DMS 273 treated with DMSO at 0.1 percent for 48 hours (cell line): Measurements from ENCODE around the gene COL23A1.

Experiments used
- DNase-seq: peaks from one replicate; lab custom pipeline; 2025; lab: John Stamatoyannopoulos, UW

The COL23A1 gene

GRCh38 chr5:178357678-178358077 lies 232.5 kb downstream of the COL23A1 start:
- DNase-seq = no peak

- no peak for DNase-seq
Measured at GRCh38 chr5:178357121-178357521, 233.1 kb downstream of the COL23A1 start.

- no peak for DNase-seq
Measured at GRCh38 chr5:178356431-178356872, 233.7 kb downstream of the COL23A1 start.

- no peak for DNase-seq
Measured at GRCh38 chr5:178355671-178356070, 234.5 kb downstream of the COL23A1 start.

- no peak for DNase-seq
Measured at GRCh38 chr5:178353461-178353860, 236.7 kb downstream of the COL23A1 start.

- no peak for DNase-seq
Measured at GRCh38 chr5:178352035-178352349, 238.2 kb downstream of the COL23A1 start.

GRCh38 chr5:178351221-178352034 lies 238.8 kb downstream of the COL23A1 start:
- DNase-seq = no peak

GRCh38 chr5:178350361-178351220 lies 239.6 kb downstream of the COL23A1 start:
- DNase-seq = no peak

GRCh38 chr5:178349625-178350353 lies 240.4 kb downstream of the COL23A1 start:
- no peak for DNase-seq

- DNase-seq = no peak
Measured at GRCh38 chr5:178349075-178349511, 241.1 kb downstream of the COL23A1 start.

GRCh38 chr5:178348356-178349074 lies 241.7 kb downstream of the COL23A1 start:
- no peak for DNase-seq

- DNase-seq = no peak
Measured at GRCh38 chr5:178347956-178348355, 242.2 kb downstream of the COL23A1 start.

GRCh38 chr5:178346607-178347334 lies 243.4 kb downstream of the COL23A1 start:
- no peak for DNase-seq

- no peak for DNase-seq
Measured at GRCh38 chr5:178343306-178343705, 246.9 kb downstream of the COL23A1 start.

- no peak for DNase-seq
Measured at GRCh38 chr5:178341851-178342140, 248.4 kb downstream of the COL23A1 start.

GRCh38 chr5:178341091-178341850 lies 248.9 kb downstream of the COL23A1 start:
- DNase-seq = no peak

GRCh38 chr5:178340637-178341036 lies 249.6 kb downstream of the COL23A1 start:
- no peak for DNase-seq

- DNase-seq = no peak
Measured at GRCh38 chr5:178340187-178340586, 250.0 kb downstream of the COL23A1 start.

GRCh38 chr5:178339272-178339671 lies 250.9 kb downstream of the COL23A1 start:
- no peak for DNase-seq

- no peak for DNase-seq
Measured at GRCh38 chr5:178338750-178339144, 251.4 kb downstream of the COL23A1 start.
